ENCODE measurements around the gene MDM1. TPM values are rescaled to one million over a fixed set of nuclear protein-coding genes. Genes with fewer than 3 reads are reported as not detected.

MDM1 gene, protein sequence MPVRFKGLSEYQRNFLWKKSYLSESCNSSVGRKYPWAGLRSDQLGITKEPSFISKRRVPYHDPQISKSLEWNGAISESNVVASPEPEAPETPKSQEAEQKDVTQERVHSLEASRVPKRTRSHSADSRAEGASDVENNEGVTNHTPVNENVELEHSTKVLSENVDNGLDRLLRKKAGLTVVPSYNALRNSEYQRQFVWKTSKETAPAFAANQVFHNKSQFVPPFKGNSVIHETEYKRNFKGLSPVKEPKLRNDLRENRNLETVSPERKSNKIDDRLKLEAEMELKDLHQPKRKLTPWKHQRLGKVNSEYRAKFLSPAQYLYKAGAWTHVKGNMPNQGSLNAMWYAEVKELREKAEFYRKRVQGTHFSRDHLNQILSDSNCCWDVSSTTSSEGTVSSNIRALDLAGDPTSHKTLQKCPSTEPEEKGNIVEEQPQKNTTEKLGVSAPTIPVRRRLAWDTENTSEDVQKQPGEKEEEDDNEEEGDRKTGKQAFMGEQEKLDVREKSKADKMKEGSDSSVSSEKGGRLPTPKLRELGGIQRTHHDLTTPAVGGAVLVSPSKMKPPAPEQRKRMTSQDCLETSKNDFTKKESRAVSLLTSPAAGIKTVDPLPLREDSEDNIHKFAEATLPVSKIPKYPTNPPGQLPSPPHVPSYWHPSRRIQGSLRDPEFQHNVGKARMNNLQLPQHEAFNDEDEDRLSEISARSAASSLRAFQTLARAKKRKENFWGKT
- 3.2 and 3.7 TPM in 2 replicates for total RNA-seq

DNA sequence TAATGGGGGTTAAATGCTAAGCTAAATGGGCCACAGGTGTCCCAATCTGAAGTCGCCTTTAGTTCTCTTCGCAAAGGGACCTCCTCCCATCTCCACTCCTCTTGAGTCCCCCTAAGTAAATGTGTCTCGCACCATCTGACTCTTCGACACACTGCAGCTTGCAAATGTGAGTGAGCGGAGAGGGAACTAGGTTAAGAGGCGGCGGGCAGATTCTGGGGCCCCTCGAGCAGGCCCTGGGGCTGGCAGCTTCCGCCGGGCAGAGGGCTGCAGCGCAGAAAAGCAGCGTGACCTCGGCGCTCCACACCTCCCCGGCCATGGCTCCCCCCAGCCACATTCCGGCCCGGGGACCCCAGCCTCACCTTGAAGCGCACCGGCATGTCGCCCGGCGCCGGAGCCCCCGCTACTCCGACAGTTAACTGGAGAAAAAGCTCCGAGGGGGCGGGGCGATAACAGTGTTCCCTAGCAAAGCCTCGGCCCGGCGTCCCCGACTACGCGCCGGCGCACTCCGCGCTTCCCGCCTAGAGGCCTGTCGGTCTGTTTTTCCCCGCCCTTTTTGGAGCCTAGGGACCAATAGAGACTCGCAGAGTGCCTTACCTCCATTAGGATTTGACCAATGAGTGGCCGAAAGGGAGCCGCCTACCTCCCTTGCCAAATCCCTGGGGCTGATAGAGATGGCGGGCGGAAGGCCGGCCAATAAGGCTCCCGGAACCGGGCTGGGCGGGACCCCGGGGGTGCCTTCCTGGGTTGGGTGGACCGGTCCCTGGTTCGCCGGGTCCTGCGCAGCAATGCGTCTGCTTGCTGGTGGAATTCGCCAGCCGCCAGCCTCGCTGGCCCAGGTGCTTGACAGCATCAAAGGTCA lies at the start of gene MDM1:
Gene MDM1 (minus strand): TSS at position 494 of the 859 bp plus-strand sequence. CDS start 117 bp downstream, at position 377.

DNA sequence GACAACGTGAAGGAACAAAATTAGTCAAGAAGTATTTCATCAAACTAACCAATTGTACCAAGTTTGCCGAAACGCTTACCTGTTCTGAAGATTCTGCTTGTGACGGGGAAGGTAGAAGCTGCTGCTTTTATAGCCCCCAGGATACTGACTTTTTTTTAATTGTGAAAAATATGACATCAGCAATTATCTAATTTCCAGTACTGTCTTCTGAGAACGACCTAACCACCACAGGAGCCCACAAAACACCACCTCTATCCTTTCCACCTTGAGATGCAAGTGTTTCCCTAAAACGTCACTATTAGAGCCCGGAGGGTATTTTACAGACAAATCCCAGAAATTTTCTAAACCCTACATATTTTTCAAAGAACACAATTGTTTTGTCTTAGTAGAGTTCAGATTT lies 78.7 kb downstream of the MDM1 start, which contains the start of gene IL22:
Gene IL22 (minus strand): TSS at position 101 of the 400 bp plus-strand sequence. CDS start 156 bp downstream, outside the sequence.

Other genes starting within 250 kb of the MDM1 start
- not detected in 2 replicates for gene IFNG, start 172.6 kb downstream of the MDM1 start, total RNA-seq
- gene IL26, start 106.6 kb downstream of the MDM1 start, total RNA-seq: not detected in 2 replicates
- not detected in 2 replicates for gene IL22, start 78.8 kb downstream of the MDM1 start, total RNA-seq